MG63 (cell line): ENCODE data around the gene FNBP1. TPM values are rescaled to one million over a fixed set of nuclear protein-coding genes. Genes with fewer than 3 reads are reported as not detected.

Experiments used
- total RNA-seq: library from RNA; depleted of rRNA; stranded (reverse); fragments of >200 nt; shearing (Covaris generic); gene quantifications from 2 replicates; pipeline ENCODE4 v1.2.3, GENCODE V29; 2014; ENCODE audit warnings: low replicate concordance; rRNA removed

The FNBP1 gene
- total RNA-seq, 1 experiment from 2014 or later: 28.1 TPM

Other genes starting within 250 kb of the FNBP1 start
- gene TOR1B, start 240.0 kb downstream of the FNBP1 start, total RNA-seq: 31.8 and 43.6 TPM in 2 replicates
- 30.1 and 32.1 TPM in 2 replicates for gene TOR1A, start 219.1 kb downstream of the FNBP1 start, total RNA-seq
- 48.7 and 116 TPM in 2 replicates for gene C9orf78, start 207.9 kb downstream of the FNBP1 start, total RNA-seq
- gene USP20, start 207.7 kb downstream of the FNBP1 start, total RNA-seq: 6.2 and 10.2 TPM in 2 replicates
- 10.9 and 11.8 TPM in 2 replicates for gene GPR107, start 10.7 kb upstream of the FNBP1 start, total RNA-seq
- 16.6 and 34.4 TPM in 2 replicates for gene NCS1, start 129.2 kb upstream of the FNBP1 start, total RNA-seq
- gene HMCN2, start 222.6 kb upstream of the FNBP1 start, total RNA-seq: 0.20 TPM in 1 of 2 replicates, not detected in the other